Stimulated activated CD4-positive, alpha-beta T cell treated with anti-CD3 and anti-CD28 coated beads, Interleukin-12 subunit alpha, Interleukin-12 subunit beta, amount 100 ng/mL, for 24 hours (primary cell): Measurements from ENCODE around the gene CHRD.

Experiments used
- DNase-seq, 2 experiments: peaks; one replicate each; pipeline ENCODE4 v3.0.0-alpha.2; 2020; ENCODE audit warnings: low read depth in 2 of 2

The CHRD gene

DNA sequence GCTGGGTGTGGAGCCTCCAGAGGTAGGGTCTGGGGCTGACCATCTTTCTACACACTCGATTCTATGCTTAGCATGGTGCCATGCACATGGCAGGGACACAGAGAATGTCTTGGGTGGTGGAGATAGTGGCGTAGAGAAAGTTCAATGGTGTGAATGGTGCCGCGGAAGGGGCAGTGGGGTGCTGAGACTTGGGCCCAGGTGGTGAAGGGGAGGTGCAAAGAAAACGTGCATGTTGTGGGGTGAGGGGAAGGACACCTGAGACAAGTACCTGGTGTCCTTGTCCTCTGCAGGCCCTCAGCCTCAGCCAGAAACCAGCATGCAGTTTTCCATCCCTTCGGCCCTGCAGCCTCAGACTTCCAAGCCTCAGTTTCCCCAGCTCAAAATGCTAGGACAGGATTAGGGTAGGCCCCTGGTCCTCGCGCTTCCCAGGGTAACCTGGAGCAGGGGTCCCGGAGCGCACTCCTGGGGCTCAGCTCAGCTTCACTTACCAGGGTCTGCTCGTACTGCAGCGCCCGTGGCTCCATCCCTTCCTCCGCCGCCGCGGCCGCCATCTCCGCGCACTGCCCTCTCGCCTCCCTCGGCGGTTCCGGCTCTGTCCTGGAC lies 18.8 kb upstream of the CHRD start:
- no peak for DNase-seq

- peak; percentile 20 to 39 for DNase-seq
These were observed 18.3 kb upstream of the CHRD start, which contains the start of the genes CLCN2 and POLR2H for GRCh38 chr3:184361532-184361931. CLCN2 (minus strand) TSS chr3:184361605; CDS start chr3:184361479, 126 bp downstream. POLR2H (plus strand) TSS chr3:184361710; CDS start chr3:184363493, 1,783 bp downstream.

- peak; percentile 23 to 48 for DNase-seq
These were observed 17.8 kb upstream of the CHRD start for GRCh38 chr3:184361932-184362667.

- DNase-seq, result peak; percentile 94 to 95
These were observed 16.9 kb upstream of the CHRD start for GRCh38 chr3:184362668-184363546.

DNA sequence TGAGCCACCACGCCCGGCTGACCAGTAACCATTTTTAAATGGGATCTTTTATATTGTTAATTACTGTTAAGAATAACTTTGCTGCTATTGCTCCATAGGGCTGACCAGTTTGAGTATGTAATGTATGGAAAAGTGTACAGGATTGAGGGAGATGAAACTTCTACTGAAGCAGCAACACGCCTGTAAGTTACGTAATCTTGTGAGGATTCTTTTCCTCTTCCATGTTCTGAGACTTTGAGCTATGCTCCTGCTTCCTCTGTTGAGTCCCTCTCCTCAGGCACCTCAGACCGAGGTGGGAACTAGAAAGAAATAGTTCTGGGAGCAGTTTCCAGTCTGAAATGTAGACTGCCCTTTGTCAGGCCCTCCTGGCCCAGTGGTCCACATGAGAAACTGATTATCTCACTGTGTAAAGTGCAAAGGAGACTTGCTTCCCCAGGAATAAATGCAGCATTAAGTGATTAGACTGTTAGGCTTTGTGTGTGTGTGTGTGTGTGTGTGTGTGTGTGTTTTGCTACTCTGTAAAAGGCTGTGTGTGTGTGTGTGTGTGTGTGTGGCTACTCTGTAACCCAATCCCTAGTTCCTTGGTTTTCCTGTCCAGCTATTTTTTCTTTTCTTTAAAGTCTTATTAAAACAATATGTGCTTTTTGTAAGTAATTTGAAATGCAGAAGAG lies 13.1 kb upstream of the CHRD start:
- no peak for DNase-seq

GRCh38 chr3:184368116-184368515 lies 11.7 kb upstream of the CHRD start:
- no peak for DNase-seq

DNA sequence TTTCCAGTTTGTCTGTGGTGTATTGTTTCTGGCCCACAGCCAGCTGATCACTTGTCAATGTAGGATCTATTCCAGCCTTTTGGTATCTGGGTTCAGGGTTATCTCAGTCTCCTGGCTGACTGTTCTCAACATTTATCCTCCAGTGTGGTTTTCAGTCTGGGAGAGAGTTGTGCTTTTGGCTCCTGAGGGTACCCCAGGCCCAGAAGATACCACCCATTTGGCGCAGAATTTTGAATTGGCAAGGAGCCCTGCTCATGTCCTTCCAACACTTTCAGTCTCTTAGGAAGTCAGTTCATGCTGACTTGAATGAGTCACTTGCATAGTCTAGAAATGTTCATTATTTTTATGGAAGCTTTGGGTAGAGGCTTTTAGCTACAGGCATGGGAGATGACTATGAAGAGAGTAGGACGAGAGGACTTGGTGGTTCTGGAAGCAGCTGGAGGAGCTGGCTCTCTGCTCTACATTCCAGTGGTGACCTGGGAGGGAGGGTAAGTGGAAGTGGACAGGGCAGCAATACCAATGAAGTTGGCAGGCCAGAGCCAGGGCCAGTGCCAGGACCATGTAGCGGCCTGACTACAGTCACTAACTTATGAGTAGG lies 11.2 kb upstream of the CHRD start:
- DNase-seq, result no peak

- peak; percentile 41 to 45 for DNase-seq
These were observed 8.3 kb upstream of the CHRD start for GRCh38 chr3:184371570-184372018.

DNA sequence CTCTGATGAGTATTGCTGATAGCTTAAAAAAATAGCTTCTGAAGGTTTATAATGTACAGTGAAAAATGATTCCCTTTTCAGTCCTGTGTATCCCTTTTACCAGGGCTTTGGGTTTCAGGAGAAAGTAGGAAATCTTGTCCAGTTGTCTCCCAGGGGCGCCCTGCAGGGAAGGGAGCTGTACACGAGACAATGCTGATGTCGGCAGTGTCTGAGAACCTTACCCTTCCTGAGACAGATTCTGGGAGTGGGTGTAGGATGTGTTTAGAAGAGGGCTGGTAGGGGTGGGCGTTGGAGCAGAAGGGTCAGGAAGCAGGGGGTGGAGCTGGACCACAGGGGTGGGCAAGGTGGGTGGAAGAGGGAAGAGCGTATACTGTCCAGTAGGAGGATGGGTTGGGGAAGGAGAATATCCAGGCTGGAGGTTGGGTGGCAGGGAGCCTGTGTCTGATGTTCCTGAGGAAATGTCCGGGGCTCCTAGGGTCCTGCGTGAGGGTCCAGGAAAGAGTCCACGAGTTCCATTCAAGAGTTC lies 7.5 kb upstream of the CHRD start:
- DNase-seq, result no peak

DNA sequence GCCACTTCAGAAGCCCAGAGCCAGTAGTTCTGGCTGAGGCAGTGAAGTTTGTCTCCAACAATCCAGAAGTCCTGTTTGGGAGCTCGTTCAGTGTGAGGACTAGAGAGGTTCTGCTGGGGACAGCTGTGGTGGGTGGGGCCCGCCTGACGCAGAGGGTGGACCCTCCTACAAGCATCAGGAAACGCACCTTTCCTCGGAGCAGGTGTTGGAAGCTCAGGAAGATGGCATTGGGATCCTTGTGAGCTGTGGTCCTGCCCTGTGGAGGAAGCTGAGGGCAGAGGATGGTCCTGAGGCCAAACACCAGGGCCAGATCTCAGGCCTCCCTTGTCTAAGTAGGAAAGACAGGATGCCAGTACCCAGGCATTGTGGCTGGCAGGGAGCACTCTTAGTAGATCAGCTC lies 6.9 kb upstream of the CHRD start:
- DNase-seq, result no peak

DNA sequence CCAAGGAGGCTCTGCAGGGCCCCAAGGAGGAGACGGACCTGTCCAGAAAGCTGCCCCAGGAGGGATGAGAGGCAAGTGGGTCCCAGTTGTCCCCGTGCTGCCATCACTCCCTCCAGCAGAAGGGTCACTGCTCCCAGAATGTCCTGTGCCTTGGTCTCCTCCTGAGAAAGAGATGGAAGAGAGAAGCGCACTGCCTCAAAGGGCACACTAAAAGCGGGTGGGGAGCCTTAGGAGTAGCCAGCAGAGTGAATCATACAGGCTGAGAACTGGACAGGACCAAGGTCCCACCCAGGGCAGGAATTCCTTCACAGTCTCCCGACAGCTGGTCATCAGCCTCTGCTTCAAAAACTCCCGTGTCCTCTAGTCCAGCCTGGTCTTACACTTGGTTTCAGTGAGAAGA lies 6.4 kb upstream of the CHRD start:
- no peak for DNase-seq

DNA sequence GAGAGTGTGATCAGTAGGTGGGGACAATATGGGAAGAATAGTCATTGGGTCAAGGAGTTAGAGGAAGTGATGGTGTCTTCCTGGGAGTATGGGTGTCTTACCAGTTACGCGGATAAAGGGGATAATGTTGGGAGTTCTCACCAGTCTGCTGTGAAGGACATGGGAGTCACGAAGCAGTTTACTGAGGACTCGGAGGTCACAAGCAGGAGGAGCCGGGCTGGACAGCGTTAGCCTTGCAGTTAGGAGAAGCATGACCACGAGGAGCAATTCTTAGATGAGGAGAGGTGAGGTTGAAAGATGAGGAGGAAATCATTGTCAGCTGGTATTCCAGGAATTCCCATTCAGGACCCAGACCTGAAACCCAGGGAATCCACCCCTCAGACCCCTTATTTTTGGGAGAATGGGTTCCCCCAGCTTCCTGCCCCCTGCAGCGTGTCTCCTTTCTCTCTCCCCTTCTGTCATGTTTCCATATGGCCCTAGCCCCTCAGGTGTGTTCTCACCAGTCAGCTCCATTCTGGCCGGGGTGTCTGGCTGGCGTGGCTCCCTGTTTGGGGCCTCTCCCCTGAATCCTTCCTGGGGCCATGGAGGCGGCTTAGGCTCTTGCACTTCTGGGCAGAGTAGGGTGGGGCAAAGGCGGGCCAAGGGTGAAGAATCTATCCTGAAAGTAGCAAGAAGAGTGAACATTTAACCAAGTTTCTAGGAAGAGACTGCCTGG lies 4.0 kb upstream of the CHRD start:
- no peak for DNase-seq

DNA sequence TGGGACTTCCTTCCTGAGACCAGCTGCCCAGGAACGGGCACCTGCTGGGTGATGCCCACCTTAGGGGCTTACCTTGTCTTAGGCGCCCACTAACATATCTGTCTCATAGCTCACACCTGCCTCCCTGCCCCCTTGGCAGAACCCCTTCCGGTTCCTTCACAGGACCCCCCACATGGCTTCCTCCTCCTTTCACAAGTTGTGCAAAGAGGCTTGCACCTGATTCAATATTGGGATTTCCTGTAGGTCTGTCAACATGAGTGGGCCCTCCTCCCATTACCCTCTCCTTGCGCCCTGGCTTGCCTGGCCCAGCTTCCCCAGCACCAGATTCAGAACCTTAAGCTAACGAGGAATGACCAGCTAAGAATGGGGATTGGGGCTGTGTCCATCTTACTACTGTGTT lies 2.5 kb upstream of the CHRD start:
- DNase-seq, result no peak

- no peak for DNase-seq
These were observed 1.9 kb upstream of the CHRD start, which contains the start of gene THPO for GRCh38 chr3:184377882-184378445. THPO (minus strand) TSS chr3:184378207; CDS start chr3:184376259, 1,948 bp downstream.

DNA sequence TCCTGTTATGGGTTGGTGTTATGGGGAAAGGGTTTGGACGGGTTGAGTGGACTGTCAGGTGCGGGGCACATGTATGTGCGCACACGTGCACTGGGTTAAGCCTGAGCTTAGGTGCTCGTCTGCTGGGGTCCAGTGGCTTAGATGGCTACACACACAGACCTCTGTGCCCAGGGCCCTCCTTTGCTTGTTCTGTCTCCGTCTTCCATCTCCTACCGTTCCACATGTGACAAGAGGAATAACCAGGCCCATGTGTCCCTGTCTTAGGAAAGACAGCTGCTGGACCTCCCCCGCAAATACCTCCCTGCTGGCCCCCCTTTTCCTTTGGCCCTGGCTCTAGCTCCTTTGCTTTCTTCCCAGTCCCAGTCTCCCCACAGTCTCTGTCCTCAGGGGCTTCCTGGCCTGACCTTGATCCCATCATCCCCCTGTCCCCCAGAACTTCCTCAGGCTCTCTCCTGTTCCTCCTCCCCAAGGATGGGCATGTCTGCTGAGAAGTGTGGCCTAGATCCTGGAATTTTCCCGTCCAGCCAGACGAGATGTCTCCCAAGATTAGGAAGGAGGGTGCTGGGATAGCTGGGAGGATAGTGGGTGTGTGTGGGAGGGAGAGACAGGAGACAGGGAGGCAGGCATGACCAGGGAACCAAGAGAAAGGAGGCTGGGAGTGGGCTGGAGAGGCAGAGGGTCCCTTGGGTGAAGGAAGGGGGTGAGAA lies 1.1 kb upstream of the CHRD start:
- DNase-seq, result no peak

DNA sequence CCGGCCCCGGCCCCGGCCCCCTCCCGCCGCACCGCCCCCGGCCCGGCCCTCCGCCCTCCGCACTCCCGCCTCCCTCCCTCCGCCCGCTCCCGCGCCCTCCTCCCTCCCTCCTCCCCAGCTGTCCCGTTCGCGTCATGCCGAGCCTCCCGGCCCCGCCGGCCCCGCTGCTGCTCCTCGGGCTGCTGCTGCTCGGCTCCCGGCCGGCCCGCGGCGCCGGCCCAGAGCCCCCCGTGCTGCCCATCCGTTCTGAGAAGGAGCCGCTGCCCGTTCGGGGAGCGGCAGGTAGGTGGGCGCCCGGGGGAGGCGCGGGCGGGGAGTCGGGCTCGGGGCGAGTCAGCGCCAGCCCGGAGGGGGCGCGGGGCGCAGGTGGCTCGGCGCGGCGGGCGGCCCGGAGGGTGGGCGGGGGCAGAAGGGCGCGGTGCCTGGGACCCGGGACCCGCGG lies 352 bp downstream of the CHRD start:
- no peak for DNase-seq

DNA sequence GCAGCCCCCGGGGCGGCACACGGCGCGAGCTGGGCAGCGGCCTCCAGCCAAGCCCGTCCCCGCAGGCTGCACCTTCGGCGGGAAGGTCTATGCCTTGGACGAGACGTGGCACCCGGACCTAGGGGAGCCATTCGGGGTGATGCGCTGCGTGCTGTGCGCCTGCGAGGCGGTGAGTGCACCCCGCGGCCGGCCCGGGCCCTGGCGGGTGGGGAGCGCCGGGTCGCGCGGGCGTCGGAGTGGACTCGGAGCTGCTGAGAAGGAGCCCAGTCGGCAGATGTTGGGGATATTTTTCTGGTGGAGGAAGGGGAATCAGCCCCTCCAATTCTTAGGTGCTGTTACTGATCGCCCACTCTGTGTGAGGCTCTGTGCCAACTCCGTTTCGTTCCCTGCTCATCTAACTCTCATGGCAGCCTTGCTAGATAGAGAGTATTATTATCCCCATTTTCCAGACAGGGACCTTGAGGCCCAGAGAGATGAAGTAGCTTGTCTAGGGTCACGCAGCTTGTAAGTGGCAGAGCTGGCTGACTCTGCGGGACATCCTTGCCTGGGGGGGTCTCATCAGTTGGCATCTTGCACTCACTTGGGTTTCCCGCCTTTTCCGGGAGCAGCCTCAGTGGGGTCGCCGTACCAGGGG lies 890 bp downstream of the CHRD start:
- no peak for DNase-seq

GRCh38 chr3:184381261-184382224 lies 1.7 kb downstream of the CHRD start:
- no peak for DNase-seq
